Chondrocyte (in vitro differentiated cells): ENCODE results near the gene XNDC1N. TPM values are rescaled to one million over a fixed set of nuclear protein-coding genes. Genes with fewer than 3 reads are reported as not detected.
"Not testable (repeated sequence)": the region's sequence is repeated elsewhere in the genome, so short reads cannot be mapped to it uniquely, and the experiment has no call there.

Source experiments
- DNase-seq: peaks from one replicate; pipeline ENCODE4 v3.0.0; 2021; ENCODE audit warnings: mixed read lengths, low spot score
- H3K27ac Mint-ChIP-seq: one replicate; pipeline ENCODE4 v1.8.0; 2021; ENCODE audit warnings: mild to moderate bottlenecking, moderate library complexity, mixed read lengths; ENCODE audit not compliant: unreplicated experiment
- H3K27me3 Mint-ChIP-seq: 2 replicates; pipeline ENCODE4 v1.8.0; 2021; ENCODE audit warnings: low read depth, mixed read lengths
- H3K36me3 Mint-ChIP-seq: 2 replicates; pipeline ENCODE4 v1.8.0; 2021; ENCODE audit warnings: low read depth, mixed read lengths
- H3K4me1 Mint-ChIP-seq: 2 replicates; pipeline ENCODE4 v1.8.0; 2021; ENCODE audit warnings: low read depth, mild to moderate bottlenecking, mixed read lengths
- H3K4me3 Mint-ChIP-seq: one replicate; pipeline ENCODE4 v1.8.0; 2021; ENCODE audit warnings: mild to moderate bottlenecking, moderate library complexity, mixed read lengths; ENCODE audit not compliant: unreplicated experiment
- H3K9me3 Mint-ChIP-seq: 2 replicates; pipeline ENCODE4 v1.8.0; 2021; ENCODE audit warnings: low read depth, mixed read lengths
- CTCF ChIP-seq: fragments of 200-600 bp; sonication (generic); IDR thresholded peaks from 2 replicates; pipeline ENCODE4 v1.5.0; 2021; ENCODE audit warnings: antibody characterized with exemption, mild to moderate bottlenecking, moderate library complexity
- total RNA-seq: library from RNA; stranded (reverse); gene quantifications from 3 replicates; pipeline ENCODE4 v1.2.1, GENCODE V29; 2021

XNDC1N gene
- total RNA-seq, 1 donor from 2014 or later = 6.1 TPM

GRCh38 chr11:71895961-71896360, 32.4 kb downstream of the XNDC1N start:
- TF ChIP-seq CTCF = no peak
- Mint-ChIP-seq H3K4me3 (no peak overlapping the region), H3K27ac (no peak overlapping the region), H3K27me3 (no peaks in the 10 kb centered on the region), H3K9me3 (peaks cover 11% of the 10 kb centered on the region), H3K36me3 (peaks cover 12% of the 10 kb centered on the region), H3K4me1 (peaks cover 8% of the 10 kb centered on the region)
- no peak for DNase-seq

DNA sequence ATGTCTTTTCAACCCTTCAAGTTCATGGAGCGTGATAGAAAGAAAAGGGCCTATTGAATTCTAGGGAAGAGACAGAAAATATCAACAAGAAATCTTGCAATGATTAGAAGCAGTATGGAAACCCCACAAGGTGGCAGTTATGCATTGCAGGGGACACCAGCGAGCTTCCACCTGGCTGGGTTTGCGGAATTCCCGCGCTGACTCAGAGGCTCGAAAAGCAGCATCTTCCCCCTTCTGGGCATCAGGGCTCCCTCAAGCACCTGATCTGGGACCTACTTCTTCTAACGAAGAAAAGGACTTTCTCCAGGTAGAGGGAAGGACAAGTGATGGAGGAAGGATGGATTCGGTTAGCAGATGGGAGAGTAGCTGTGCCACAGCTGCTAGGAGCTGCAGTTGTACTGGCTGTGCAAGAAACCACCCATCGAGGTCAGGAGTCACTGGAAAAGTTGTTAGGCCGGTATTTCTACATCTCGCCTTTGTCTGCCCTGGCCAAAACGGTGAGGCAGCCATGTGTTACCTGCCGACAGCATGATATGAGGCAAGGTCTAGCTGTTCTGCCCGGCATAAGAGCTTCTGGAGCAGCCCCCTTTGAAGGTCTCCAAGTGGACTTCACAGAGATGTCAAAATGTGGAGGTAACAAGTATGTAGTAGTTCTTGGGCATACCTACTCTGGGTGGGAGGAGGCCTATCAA, 39.1 kb downstream of the XNDC1N start:
- H3K9me3 Mint-ChIP-seq, H3K36me3 Mint-ChIP-seq, H3K27ac Mint-ChIP-seq, H3K27me3 Mint-ChIP-seq, DNase-seq, H3K4me1 Mint-ChIP-seq, H3K4me3 Mint-ChIP-seq: not testable (repeated sequence)

DNA sequence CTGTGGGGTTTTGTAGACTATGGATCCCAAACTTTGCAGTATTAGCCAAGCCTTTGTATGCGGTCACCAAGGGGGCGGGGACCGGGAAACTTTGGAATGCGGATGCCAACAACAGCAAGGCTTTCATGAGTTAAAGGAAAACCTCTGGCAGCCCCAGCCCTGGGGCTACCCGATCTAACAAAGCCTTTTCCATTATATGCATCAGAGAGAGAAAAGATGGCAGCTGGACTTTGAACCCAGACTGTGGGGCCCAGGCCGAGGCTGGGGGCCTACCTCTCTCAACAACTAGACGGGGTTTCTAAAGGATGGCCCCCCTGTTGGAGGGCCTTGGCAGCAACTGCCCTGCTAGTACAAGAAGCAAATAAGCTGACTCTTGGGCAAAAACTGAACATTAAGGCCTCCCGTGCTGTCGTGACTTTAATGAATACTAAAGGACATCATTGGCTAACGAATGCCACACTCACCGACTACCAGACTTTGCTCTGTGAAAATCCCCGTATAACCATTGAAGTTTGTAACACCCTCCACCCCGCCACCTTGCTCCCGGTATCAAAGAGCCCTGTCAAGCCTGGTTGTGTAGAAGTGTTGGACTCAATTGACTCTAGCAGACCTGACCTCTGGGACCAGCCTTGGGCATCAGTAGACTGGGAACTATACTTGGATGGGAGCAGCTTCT, 39.9 kb downstream of the XNDC1N start:
- H3K36me3 Mint-ChIP-seq, H3K4me3 Mint-ChIP-seq, H3K27ac Mint-ChIP-seq, DNase-seq, H3K4me1 Mint-ChIP-seq, H3K27me3 Mint-ChIP-seq, H3K9me3 Mint-ChIP-seq: not testable (repeated sequence)

DNA sequence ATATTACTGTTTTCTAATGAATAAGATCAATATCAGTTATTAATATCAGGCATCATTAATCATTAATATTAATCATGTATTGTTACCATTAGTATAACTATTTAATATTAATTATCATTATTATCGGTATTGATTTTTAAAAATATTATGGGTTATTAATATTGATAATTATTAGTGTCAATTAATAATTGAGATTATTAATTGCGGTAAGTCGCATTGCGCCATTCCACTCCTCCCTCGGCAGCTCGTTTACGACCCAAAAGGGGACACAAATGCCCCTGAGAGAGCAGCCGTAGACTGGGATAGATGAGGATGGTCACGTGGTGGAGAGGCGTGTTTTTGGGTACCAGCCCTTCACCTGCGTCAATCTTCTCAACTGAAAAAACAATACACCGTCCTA, 42.6 kb downstream of the XNDC1N start:
- H3K4me3 Mint-ChIP-seq, H3K27ac Mint-ChIP-seq, DNase-seq, H3K9me3 Mint-ChIP-seq, H3K36me3 Mint-ChIP-seq, H3K27me3 Mint-ChIP-seq, H3K4me1 Mint-ChIP-seq: not testable (repeated sequence)

Other genes with a start within 250 kb of the XNDC1N start
- not detected in 3 replicates for gene DEFB108B, start 95.4 kb downstream of the XNDC1N start, total RNA-seq
- not detected in 3 replicates for gene DEFB131B, start 50.1 kb downstream of the XNDC1N start, total RNA-seq
- gene RNF121, start 452 bp upstream of the XNDC1N start, total RNA-seq = 63.2 to 97.1 TPM (median 64.2 TPM) in 3 replicates
- gene IL18BP, start 70.3 kb upstream of the XNDC1N start, total RNA-seq = 9.6 to 16.2 TPM (median 11.4 TPM) in 3 replicates
- gene NUMA1, start 151.9 kb upstream of the XNDC1N start, total RNA-seq = 112 to 133 TPM (median 119 TPM) in 3 replicates
- 5.0 to 11.0 TPM (median 6.0 TPM) in 3 replicates for gene LRRC51, start 152.3 kb upstream of the XNDC1N start, total RNA-seq
- 70.5 to 74.9 TPM (median 74.7 TPM) in 3 replicates for gene LAMTOR1, start 174.7 kb upstream of the XNDC1N start, total RNA-seq
- gene TOMT, start 177.3 kb upstream of the XNDC1N start, total RNA-seq = not detected in 3 replicates
- gene ANAPC15, start 184.1 kb upstream of the XNDC1N start, total RNA-seq = 36.0 to 39.7 TPM (median 37.6 TPM) in 3 replicates
- gene FOLR3, start 207.1 kb upstream of the XNDC1N start, total RNA-seq = not detected in 3 replicates